HepG2 (cell line): ENCODE results near the gene ABHD6. TPM values are rescaled to one million over a fixed set of nuclear protein-coding genes. Genes with fewer than 3 reads are reported as not detected.

ENCODE experiments used
- ARID4A ChIP-seq: sonication (generic); formaldehyde crosslinking; IDR thresholded peaks from 2 replicates; pipeline ENCODE4 v1.5.0; 2020; ENCODE audit warnings: mild to moderate bottlenecking, missing genetic modification reagents, borderline replicate concordance
- CHCHD3 ChIP-seq: sonication (generic); formaldehyde crosslinking; IDR thresholded peaks from 2 replicates; pipeline ENCODE4 v1.8.0; 2022; ENCODE audit warnings: mild to moderate bottlenecking, missing genetic modification reagents, moderate library complexity
- DNMT3B ChIP-seq: conservative IDR thresholded peaks from 2 replicates; pipeline ENCODE4 v1.6.1; 2016; ENCODE audit warnings: missing biosample characterization, control low read depth
- DR1 ChIP-seq: sonication (generic); formaldehyde crosslinking; IDR thresholded peaks from 2 replicates; pipeline ENCODE4 v1.8.0; 2021; ENCODE audit warnings: mild to moderate bottlenecking, missing genetic modification reagents, inconsistent platforms
- HES4 ChIP-seq: sonication (generic); formaldehyde crosslinking; IDR thresholded peaks from 2 replicates; pipeline ENCODE4 v1.9.0; 2021; ENCODE audit warnings: mild to moderate bottlenecking, missing genetic modification reagents, borderline replicate concordance
- HMGXB3 ChIP-seq: sonication (generic); formaldehyde crosslinking; IDR thresholded peaks from 2 replicates; pipeline ENCODE4 v1.4.0; 2020; ENCODE audit warnings: missing genetic modification reagents, borderline replicate concordance
- PBX3 ChIP-seq: sonication (generic); formaldehyde crosslinking; IDR thresholded peaks from 2 replicates; pipeline ENCODE4 v1.8.1; 2023; ENCODE audit warnings: missing genetic modification reagents, inconsistent platforms, borderline replicate concordance
- ZBTB40 ChIP-seq, 2 experiments: fragments of 450-650 bp in 1 of 2; sonication (generic) in 1 of 2; formaldehyde crosslinking in 1 of 2; IDR thresholded peaks; 2 replicates each; pipeline versions ENCODE4 v1.6.1 to v1.8.0; 2016 to 2022; ENCODE audit warnings: antibody characterized with exemption in 1 of 2, mild to moderate bottlenecking in 1 of 2, missing genetic modification reagents in 1 of 2
- polyA plus RNA-seq, 8 experiments: library from polyadenylated mRNA; depleted of rRNA in 3 of 8; stranded (reverse) in 7 of 8; unstranded in 1 of 8; fragments of >200 nt; fragmentation: Illumina TruSeq in 4 of 8; extraction: Trizol in 4 of 8; gene quantifications; 2 replicates each; pipeline versions ENCODE4 v1.2.1 to v1.2.3, GENCODE V29; 2011 to 2016; ENCODE audit warnings: low read depth in 4 of 8, missing spikeins in 1 of 8, mixed read lengths in 1 of 8; ENCODE audit not compliant: insufficient read depth in 1 of 8
- total RNA-seq, 5 experiments: library from RNA; depleted of rRNA; stranded (reverse); fragments of >200 nt; fragmentation: Illumina TruSeq; extraction: Trizol; gene quantifications; 2 replicates each; pipeline ENCODE4 v1.2.3, GENCODE V29; 2016; ENCODE audit warnings: low read depth in 1 of 5

Gene ABHD6
- total and polyA plus RNA-seq, 2 of the 13 experiments (the other 11 are each of a cell fraction or from before 2014, with no cell fraction given), result 9.0 to 17.2 TPM

GRCh38 chr3:58249358-58250092, 11.9 kb downstream of the ABHD6 start (continued):
- TF ChIP-seq ZBTB40 (IDR thresholded peaks at IDR 0.05) (no peak), ZBTB40 (CRISPR knock-in tag; IDR thresholded peaks at IDR 0.05) (no peak), DR1 (CRISPR knock-in tag) (no peak), ARID4A (peak; percentile 44; the same call in 1 of the 2 replicates), DNMT3B (CRISPR knock-in tag) (no peak), CHCHD3 (no peak), HMGXB3 (CRISPR knock-in tag) (no peak), HES4 (CRISPR knock-in tag) (no peak), PBX3 (CRISPR knock-in tag) (no peak)
